Activated naive CD4-positive, alpha-beta T cell treated with anti-CD3 and anti-CD28 coated beads, Interleukin-2, amount 50 U/mL, for 24 hours (primary cell): Measurements from ENCODE around the gene ZNF385B.

Experiments
- H3K27ac Mint-ChIP-seq: one replicate; pipeline ENCODE4 v1.8.0; 2021; ENCODE audit warnings: mild to moderate bottlenecking, mixed read lengths
- H3K27me3 Mint-ChIP-seq: one replicate; pipeline ENCODE4 v1.8.0; 2021; ENCODE audit warnings: mixed read lengths
- H3K36me3 Mint-ChIP-seq: one replicate; pipeline ENCODE4 v1.8.0; 2021; ENCODE audit warnings: mixed read lengths
- H3K4me1 Mint-ChIP-seq: one replicate; pipeline ENCODE4 v1.8.0; 2021; ENCODE audit warnings: mixed read lengths
- H3K4me3 Mint-ChIP-seq: one replicate; pipeline ENCODE4 v1.8.0; 2021; ENCODE audit warnings: mild to moderate bottlenecking, mixed read lengths
- H3K9me3 Mint-ChIP-seq: one replicate; pipeline ENCODE4 v1.8.0; 2021; ENCODE audit warnings: mixed read lengths

The ZNF385B gene

DNA sequence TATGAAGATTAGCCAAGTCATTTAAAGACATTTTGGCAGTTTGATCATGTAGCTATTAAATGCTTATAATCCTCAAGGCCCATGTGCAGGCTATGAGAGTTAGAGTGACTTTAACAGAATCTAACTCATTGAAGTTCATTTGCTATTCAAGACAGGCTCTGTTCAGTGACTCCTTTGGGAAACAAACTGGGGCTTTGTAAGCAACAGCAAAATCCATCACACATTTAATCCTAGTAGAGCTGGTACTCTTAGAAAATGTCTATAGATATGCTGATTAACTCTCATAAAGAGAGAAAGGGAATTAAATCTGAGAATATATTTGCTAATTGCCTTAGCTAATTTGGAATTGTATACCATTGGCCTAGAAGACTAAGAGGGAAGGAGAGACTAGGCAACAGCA is 414.0 kb downstream of the ZNF385B start:
- H3K27me3 Mint-ChIP-seq = peaks cover 2% of the 10 kb centered on the region
- H3K27ac Mint-ChIP-seq = no peak overlapping the region
- H3K36me3 Mint-ChIP-seq = no peaks in the 10 kb centered on the region
- no peaks in the 10 kb centered on the region for H3K9me3 Mint-ChIP-seq
- H3K4me1 Mint-ChIP-seq = no peaks in the 10 kb centered on the region
- H3K4me3 Mint-ChIP-seq = no peak overlapping the region

DNA sequence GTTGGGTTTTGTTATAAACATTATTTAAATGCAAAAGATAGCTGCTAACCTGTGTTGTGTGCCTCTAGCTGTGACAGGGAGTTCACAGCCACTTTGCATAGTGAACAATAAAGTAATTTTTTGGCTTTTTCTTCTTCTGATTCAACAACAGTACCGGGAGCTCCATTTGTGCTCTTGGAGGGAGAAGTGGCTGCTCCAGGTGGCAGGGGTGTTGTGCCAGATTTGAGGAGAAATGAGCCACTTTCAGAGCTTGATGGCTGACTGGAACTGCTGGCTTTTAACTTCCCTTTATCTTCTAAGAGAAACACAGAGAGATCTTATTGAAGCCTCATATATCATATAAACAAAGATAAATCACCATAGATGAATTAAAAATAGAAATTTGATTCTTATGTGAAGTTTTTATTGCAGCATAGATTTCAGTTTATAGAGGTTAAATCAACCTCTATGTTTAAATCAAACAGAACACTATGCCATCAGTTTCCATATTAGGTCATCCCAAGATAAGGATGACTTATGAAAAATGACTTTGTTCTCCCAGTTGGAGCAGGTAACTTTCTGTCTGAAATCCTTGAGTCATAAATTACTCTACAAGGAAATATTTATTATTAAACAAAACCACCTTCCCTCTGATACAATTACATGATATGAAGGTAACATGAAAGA is 414.8 kb downstream of the ZNF385B start:
- H3K36me3 Mint-ChIP-seq = no peaks in the 10 kb centered on the region
- no peaks in the 10 kb centered on the region for H3K4me1 Mint-ChIP-seq
- no peak overlapping the region for H3K4me3 Mint-ChIP-seq
- H3K9me3 Mint-ChIP-seq = no peaks in the 10 kb centered on the region
- peaks cover 2% of the 10 kb centered on the region for H3K27me3 Mint-ChIP-seq
- H3K27ac Mint-ChIP-seq = no peak overlapping the region

DNA sequence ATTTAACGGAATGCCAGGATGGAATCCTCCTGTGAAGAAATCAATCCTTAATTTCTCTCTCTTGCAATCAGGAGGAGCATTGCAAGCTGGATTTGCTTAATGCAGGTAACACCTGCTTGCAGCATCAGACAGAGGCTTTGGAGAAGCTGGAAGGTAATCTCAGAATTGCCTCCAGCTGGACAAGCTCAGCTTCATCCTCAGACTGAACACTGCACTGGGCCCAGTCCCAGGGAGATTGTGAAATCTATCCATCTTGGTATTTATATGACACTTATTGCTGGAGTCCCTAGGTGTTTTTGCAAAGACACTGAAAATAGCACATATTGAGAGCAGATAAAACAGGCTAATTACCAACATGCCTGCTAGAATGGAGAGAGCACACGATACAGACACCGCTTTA is 417.4 kb downstream of the ZNF385B start:
- peaks cover 4% of the 10 kb centered on the region for H3K27me3 Mint-ChIP-seq
- no peak overlapping the region for H3K27ac Mint-ChIP-seq
- H3K36me3 Mint-ChIP-seq = no peaks in the 10 kb centered on the region

DNA sequence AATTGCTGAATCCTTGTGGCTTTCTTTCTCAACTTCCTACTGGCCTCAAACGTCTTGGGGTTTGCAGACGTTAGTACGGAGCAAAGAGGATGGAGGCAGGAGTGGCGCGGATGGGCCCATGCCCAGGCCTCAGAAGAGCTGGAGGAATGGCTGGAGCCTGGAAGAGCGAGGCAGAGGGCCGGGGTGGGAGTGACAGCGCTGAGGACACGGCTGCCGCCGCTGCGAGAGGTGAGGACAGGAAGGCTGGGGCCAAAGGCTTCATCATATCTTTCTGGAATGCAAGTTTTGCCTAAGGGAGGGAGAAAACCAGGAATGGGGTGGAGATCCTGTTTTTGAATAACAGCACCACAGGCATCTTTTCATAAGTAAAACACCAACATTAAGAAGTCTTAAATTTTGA is 418.2 kb downstream of the ZNF385B start:
- Mint-ChIP-seq H3K4me3 (no peak overlapping the region), H3K4me1 (no peaks in the 10 kb centered on the region), H3K36me3 (no peaks in the 10 kb centered on the region), H3K27me3 (peaks cover 6% of the 10 kb centered on the region), H3K27ac (no peak overlapping the region), H3K9me3 (no peaks in the 10 kb centered on the region)

More for the DNA sequence above, 417.4 kb downstream of the ZNF385B start:
- no peaks in the 10 kb centered on the region for H3K9me3 Mint-ChIP-seq
- H3K4me1 Mint-ChIP-seq = no peaks in the 10 kb centered on the region
- no peak overlapping the region for H3K4me3 Mint-ChIP-seq

DNA sequence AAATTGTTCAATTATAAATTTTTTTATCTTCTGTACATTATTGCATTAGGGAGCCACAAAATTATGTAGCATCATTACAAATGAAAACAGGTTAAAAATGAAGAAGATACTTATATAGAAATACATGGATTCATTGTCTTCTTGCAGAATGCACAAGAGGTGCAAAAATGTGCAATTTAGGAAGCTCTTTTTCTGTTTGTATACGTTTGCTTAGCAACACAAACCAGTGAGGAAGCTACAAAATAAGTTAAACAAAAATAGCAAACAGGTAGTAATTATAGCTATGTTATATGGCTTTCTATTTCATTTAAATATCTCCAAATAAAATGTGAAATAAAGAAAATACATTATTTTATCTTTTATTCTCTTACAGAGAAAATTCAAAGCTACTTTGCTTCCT is 419.2 kb downstream of the ZNF385B start:
- Mint-ChIP-seq H3K4me1 (no peaks in the 10 kb centered on the region), H3K36me3 (no peaks in the 10 kb centered on the region), H3K27me3 (peaks cover 6% of the 10 kb centered on the region), H3K9me3 (no peaks in the 10 kb centered on the region), H3K27ac (no peak overlapping the region), H3K4me3 (no peak overlapping the region)

DNA sequence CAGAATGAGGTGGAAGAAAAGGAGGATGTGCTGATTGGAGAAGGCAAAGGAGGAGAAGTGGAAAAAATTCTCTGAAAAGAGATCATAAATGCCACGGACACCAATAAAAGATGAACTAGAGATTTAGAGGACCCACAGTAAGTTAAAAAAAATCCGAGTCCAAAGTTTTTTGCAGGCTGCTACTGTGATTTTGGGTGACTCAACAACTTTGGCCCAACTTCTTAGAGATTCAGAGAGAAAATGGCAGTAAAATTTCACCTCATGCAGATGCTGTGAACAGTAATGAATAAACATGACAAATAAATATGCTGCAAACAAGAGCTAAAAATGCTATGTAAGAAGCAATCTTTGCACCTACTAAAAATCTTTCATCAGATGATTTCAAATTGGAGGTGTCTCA is 419.9 kb downstream of the ZNF385B start:
- no peak overlapping the region for H3K27ac Mint-ChIP-seq
- no peaks in the 10 kb centered on the region for H3K9me3 Mint-ChIP-seq
- H3K4me3 Mint-ChIP-seq = no peak overlapping the region
- peaks cover 6% of the 10 kb centered on the region for H3K27me3 Mint-ChIP-seq
- no peaks in the 10 kb centered on the region for H3K36me3 Mint-ChIP-seq
- H3K4me1 Mint-ChIP-seq = no peaks in the 10 kb centered on the region

DNA sequence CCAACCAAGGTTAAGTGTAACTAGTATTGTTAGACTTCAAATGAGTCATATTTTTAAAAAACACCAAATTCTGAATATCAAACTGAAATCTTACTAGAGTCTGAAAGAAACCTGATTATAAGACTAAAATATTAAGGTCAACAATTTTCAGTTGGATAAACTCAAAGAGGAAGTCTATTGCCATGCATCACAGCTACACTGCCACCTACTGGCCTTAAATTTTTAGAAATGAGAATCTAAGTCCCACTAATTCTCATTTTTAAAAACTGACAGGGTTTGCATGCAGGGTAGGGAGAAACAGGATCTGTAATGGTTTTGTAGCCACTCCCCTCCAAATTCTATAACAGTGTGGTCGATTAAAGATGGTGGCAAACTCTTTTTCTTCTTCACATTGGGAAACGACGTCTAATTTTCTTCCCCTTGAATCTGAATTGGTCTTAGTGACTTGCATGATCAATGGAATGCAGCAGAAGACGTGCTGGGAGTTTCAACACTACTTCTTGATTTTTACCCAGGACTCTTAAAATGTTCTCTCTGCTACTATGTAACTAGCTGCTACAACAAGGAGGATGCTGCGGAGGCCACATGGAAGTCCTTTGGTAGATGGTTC is 420.7 kb downstream of the ZNF385B start:
- H3K36me3 Mint-ChIP-seq = no peaks in the 10 kb centered on the region
- H3K27me3 Mint-ChIP-seq = peaks cover 6% of the 10 kb centered on the region
- no peaks in the 10 kb centered on the region for H3K4me1 Mint-ChIP-seq
- H3K27ac Mint-ChIP-seq = no peak overlapping the region
- H3K9me3 Mint-ChIP-seq = no peaks in the 10 kb centered on the region
- no peak overlapping the region for H3K4me3 Mint-ChIP-seq

DNA sequence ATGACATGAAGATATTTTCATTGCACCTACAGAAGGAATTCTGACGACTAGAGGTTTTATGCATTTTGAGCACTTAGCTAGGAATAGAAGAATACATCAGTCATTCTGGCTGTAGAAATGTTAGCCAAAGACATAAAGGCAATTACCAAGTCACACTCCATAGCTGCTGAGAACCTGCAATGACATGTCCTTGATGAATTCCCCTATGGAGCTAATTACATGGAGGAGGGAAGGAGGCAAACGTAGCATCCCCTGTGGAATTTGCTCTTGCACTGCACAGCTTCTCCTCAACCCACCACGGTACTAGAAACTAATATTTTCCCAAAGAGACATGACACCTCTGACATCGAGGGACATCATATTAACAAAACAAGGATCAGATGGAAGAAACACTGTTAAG is 422.8 kb downstream of the ZNF385B start:
- peaks cover 6% of the 10 kb centered on the region for H3K27me3 Mint-ChIP-seq
- no peak overlapping the region for H3K27ac Mint-ChIP-seq

DNA sequence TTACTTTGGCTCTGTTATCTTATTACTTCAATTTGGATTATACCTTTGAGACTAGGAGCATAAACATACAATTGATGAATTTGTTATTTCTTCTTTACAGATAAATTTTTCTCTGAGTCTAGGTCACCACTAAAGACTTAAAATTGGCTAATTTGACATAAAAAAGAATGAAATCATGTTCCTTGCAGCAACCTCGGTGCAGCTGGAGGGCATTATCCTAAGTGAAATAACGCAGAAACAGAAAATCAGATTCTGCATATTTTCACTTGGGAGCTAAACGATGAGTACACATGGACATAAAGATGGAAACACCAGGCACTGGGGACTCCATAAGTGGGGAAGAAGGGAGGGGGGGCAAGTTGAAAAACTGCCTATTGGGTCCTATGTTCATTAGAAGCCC is 424.0 kb downstream of the ZNF385B start:
- Mint-ChIP-seq H3K4me1 (no peaks in the 10 kb centered on the region), H3K27me3 (peaks cover 6% of the 10 kb centered on the region), H3K27ac (no peak overlapping the region), H3K9me3 (no peaks in the 10 kb centered on the region), H3K4me3 (no peak overlapping the region), H3K36me3 (no peaks in the 10 kb centered on the region)

More for the DNA sequence above, 422.8 kb downstream of the ZNF385B start:
- Mint-ChIP-seq H3K36me3 (no peaks in the 10 kb centered on the region), H3K9me3 (no peaks in the 10 kb centered on the region), H3K4me1 (no peaks in the 10 kb centered on the region), H3K4me3 (no peak overlapping the region)

DNA sequence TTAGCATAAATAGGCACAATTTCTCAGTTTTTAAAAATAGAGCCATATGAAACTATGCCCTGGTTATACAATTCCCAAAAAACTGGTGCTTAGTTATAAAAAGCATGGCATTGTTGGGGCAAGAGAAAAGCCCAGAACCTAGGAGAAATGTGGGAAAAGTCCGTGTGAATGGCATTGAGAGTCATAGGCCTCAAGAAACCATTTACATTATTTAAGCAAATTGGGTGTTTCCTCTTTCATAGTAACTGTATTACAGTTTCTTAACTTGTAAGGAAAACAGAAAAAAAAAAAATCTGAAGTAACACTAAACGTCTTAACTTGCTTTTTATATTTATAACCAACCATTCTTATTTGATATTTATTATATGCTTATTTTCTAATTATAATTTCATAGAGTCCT is 425.8 kb downstream of the ZNF385B start:
- no peaks in the 10 kb centered on the region for H3K36me3 Mint-ChIP-seq
- H3K27me3 Mint-ChIP-seq = peaks cover 5% of the 10 kb centered on the region

DNA sequence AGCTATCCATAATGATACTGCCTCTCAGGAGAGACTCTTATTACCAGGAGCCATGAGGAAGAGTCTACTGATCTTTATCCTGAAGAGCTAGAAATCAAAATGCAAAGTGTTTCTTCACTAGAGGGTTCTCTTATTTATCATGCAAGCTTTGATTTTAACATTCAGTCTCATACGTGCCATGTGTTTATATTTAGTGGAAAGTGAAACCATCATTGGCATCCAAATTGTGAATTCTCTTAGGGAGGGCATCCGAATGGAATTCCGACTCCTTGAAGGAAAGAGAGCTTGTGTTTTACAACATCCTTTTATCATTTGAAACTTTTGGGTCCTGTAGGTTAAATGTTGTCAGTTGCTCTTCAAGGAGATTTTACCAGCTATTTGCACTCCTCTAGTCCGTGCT is 426.4 kb downstream of the ZNF385B start:
- Mint-ChIP-seq H3K36me3 (no peaks in the 10 kb centered on the region), H3K27ac (no peak overlapping the region), H3K27me3 (peaks cover 5% of the 10 kb centered on the region), H3K4me3 (no peak overlapping the region), H3K9me3 (no peaks in the 10 kb centered on the region), H3K4me1 (no peaks in the 10 kb centered on the region)

More for the DNA sequence above, 425.8 kb downstream of the ZNF385B start:
- Mint-ChIP-seq H3K27ac (no peak overlapping the region), H3K4me3 (no peak overlapping the region), H3K9me3 (no peaks in the 10 kb centered on the region), H3K4me1 (no peaks in the 10 kb centered on the region)

DNA sequence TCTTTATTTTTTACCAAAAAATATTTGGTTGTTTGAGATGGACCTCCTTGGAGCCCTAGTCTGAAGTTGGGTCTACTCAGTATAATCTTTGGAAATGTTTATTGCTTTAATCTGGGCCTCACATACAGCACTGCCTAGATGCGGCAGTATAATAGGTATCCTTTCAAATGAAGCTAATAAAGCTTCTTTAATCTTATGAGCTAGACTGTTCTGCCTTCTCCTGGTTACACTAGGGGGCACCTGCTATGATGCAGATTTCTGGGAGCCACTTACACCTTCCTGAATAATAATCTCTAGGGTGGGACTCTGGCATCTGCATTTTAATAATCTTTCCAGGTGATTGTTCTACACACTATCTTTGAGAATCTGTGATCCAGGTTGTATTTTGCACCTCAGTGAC is 427.1 kb downstream of the ZNF385B start:
- Mint-ChIP-seq H3K27me3 (peaks cover 5% of the 10 kb centered on the region), H3K9me3 (no peaks in the 10 kb centered on the region), H3K4me3 (no peak overlapping the region), H3K27ac (no peak overlapping the region), H3K36me3 (no peaks in the 10 kb centered on the region), H3K4me1 (no peaks in the 10 kb centered on the region)

DNA sequence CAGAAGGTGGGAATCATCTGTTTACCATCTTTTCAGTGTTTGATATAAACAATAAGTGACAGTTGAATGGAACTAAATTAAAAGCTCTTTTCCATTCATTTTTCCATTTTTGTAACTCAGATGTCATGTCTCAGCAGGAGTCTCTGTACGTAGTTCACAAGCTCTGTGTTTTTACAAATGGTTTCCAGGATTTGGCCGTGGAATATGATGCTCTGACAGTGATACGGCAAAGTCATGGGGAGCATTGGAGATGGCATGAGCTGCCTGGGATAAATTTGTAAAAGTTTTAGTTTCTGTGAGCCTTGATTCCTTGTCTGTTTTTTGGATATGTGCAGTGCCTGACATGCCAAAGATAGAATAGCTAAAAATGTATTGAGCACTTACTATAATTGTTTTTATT is 428.7 kb downstream of the ZNF385B start:
- Mint-ChIP-seq H3K36me3 (no peaks in the 10 kb centered on the region), H3K27me3 (peaks cover 7% of the 10 kb centered on the region), H3K4me3 (no peak overlapping the region), H3K27ac (no peak overlapping the region), H3K4me1 (no peaks in the 10 kb centered on the region), H3K9me3 (no peaks in the 10 kb centered on the region)

DNA sequence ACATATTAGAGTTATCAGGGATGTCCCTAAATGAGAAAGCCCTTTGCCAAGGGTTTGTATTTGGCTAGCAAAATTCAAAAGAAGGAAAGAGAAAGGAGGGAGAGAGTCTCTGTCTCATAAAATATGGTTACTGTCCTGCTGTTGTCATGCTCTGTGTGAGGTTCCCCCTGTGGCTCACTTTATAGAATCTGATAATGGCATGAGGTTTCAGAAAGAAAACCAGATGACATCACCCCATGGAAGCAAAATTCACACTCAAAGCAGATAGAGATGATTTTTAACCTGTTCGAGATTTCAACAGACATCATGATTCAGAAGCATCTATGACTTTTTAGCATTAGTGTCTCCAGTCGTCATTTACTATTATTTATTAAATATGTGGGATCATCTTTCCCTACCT is 431.8 kb downstream of the ZNF385B start:
- Mint-ChIP-seq H3K27me3 (peaks cover 9% of the 10 kb centered on the region), H3K36me3 (no peaks in the 10 kb centered on the region), H3K27ac (no peak overlapping the region), H3K4me1 (no peaks in the 10 kb centered on the region), H3K4me3 (no peak overlapping the region), H3K9me3 (no peaks in the 10 kb centered on the region)

DNA sequence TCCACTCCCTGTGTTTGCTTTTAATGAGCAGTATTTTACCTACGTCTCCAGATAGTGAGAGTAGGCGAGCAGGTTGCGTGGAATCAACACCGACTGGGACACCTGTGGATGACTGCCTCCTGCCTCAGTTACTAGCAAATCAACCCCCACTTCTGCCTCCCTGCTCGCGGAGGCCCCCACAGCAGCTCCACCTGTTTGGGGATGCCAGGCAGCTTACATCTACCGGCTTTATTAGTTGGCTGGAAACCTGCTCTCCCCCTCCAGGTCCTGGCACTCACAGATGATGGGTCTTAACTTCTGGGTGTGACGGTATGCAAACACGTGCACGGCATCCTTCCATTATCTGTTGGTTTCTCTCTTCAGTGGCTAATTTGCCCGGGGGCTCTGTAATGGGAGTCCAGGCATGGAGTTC is 432.3 kb downstream of the ZNF385B start:
- Mint-ChIP-seq H3K27ac (no peak overlapping the region), H3K36me3 (no peaks in the 10 kb centered on the region), H3K4me1 (no peaks in the 10 kb centered on the region), H3K27me3 (peaks cover 9% of the 10 kb centered on the region), H3K9me3 (no peaks in the 10 kb centered on the region), H3K4me3 (no peak overlapping the region)

DNA sequence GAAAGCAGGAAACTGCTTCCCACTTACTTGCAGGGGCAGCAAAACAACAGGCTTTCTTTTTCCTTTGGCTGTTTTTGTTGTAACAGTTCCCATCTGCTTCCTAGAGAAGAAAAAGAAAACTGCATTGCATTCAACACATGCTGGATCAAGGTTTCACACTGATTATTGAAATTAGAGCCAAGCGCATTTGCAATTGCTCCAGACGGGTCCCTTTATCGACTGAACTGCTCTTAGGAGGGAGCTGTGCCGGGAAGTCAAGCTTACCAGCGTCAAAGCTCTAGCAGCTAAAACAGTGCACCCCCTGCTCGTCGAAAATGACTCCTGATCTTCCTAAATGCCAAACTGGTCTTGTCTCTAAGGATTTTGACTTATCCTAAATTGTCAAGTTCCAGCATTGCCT is 432.8 kb downstream of the ZNF385B start:
- Mint-ChIP-seq H3K4me3 (no peak overlapping the region), H3K27me3 (peaks cover 12% of the 10 kb centered on the region), H3K36me3 (no peaks in the 10 kb centered on the region), H3K9me3 (no peaks in the 10 kb centered on the region), H3K4me1 (no peaks in the 10 kb centered on the region), H3K27ac (no peak overlapping the region)

DNA sequence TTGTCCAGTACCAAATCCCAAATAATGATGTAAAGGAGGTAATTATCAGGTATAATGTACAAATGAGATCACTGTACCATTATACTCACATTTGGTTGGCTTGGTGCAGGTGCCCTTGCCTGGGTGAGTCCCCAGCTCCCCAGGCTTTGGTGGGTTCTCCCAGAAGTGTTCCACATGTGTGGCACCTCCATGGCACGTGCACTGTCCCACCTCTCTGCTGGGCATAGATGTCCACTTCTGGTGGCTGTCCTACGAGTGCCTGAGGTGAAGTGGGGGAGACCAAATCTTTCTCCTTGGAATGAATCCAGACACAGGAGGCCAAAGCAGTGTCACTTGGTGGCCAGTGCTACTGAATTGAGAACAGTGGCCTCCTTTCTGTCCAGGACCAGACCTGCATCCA is 434.3 kb downstream of the ZNF385B start:
- Mint-ChIP-seq H3K36me3 (no peaks in the 10 kb centered on the region), H3K4me1 (no peaks in the 10 kb centered on the region), H3K9me3 (no peaks in the 10 kb centered on the region), H3K27me3 (peaks cover 12% of the 10 kb centered on the region), H3K4me3 (no peak overlapping the region), H3K27ac (no peak overlapping the region)
